K562 (cell line): Measurements from ENCODE around the gene SMAGP. TPM values are rescaled to one million over a fixed set of nuclear protein-coding genes. Genes with fewer than 3 reads are reported as not detected.

Experiments used
- ATAC-seq: fragments of 200-7000 bp; cut with Tn5 transposase; 3 replicates; pipeline ENCODE4 v1.9.1; 2020; ENCODE audit warnings: moderate library complexity
- BruUV-seq: library from RNA; stranded (reverse); fragments of 400-500 nt; replicated peaks from 2 replicates; lab custom pipeline; 2021; lab: Mats Ljungman, UMichigan
- CTCF ChIA-PET: fragments of 300-600 bp; formaldehyde crosslinking; extraction: SDS; loops from one replicate; lab custom pipeline; 2021; ENCODE audit warnings: low intra/inter-chr PET ratio; lab: Yijun Ruan, JAX
- POLR2A ChIA-PET: fragments of 300-600, 350-650 bp; sonication (Branson Sonifier 250); formaldehyde crosslinking; extraction: SDS; loops from one replicate; lab custom pipeline; 2021; ENCODE audit warnings: antibody characterized with exemption, inconsistent platforms; lab: Yijun Ruan, JAX
- DNase-seq, 4 experiments: peaks; one replicate each; pipeline versions ENCODE4 v3.0.0 to v3.0.0-alpha.2; 2011 to 2018; ENCODE audit warnings: low spot score in 3 of 4, mixed read lengths in 3 of 4; ENCODE audit errors: extremely low read depth in 1 of 4
- FAIRE-seq: peaks from 2 replicates; lab custom pipeline; 2011; peaks lifted over from hg19 to GRCh38; lab: Jason Lieb, UNC
- H2AFZ ChIP-seq: 2 replicates; pipeline ENCODE4 v1.6.0; 2011; ENCODE audit warnings: low read depth, low read length, control low read depth, inconsistent platforms
- H3K27ac ChIP-seq: fragments of 200-600 bp; 3 replicates; pipeline ENCODE4 v1.8.0; 2011; ENCODE audit warnings: low read depth, mild to moderate bottlenecking, control low read depth, inconsistent platforms, low read length, moderate library complexity, mixed read lengths; ENCODE audit errors: extremely low read depth
- H3K27me3 ChIP-seq, 2 experiments: fragments of 300-600 bp in 1 of 2; 2 replicates in 1 of 2; 3 replicates in 1 of 2; pipeline versions ENCODE4 v1.6.0 to v1.8.0; 2011; ENCODE audit warnings: inconsistent platforms in 2 of 2, low read length in 2 of 2, mild to moderate bottlenecking in 1 of 2, mixed read lengths in 1 of 2, moderate library complexity in 1 of 2; ENCODE audit not compliant: control insufficient read depth in 2 of 2, insufficient read depth in 2 of 2
- H3K36me3 ChIP-seq: fragments of 300-600 bp; 3 replicates; pipeline ENCODE4 v1.8.0; 2011; ENCODE audit warnings: mild to moderate bottlenecking, low read length, inconsistent platforms; ENCODE audit not compliant: control insufficient read depth, insufficient read depth
- H3K4me1 ChIP-seq, 2 experiments: fragments of 200-600 bp in 1 of 2; replicated peaks in 1 of 2; 2 replicates in 1 of 2; 3 replicates in 1 of 2; pipeline versions ENCODE4 v1.5.1 to v1.8.0; 2011; ENCODE audit warnings: inconsistent platforms in 2 of 2, low read length in 2 of 2, mild to moderate bottlenecking in 1 of 2, mixed read lengths in 1 of 2, moderate library complexity in 1 of 2; ENCODE audit not compliant: control insufficient read depth in 2 of 2, insufficient read depth in 2 of 2
- H3K4me2 ChIP-seq: 2 replicates; pipeline ENCODE4 v1.6.1; 2011; ENCODE audit warnings: low read length, control low read depth, inconsistent platforms, mixed read lengths; ENCODE audit not compliant: insufficient read depth
- H3K4me3 ChIP-seq: fragments of 200-600 bp; sonication (generic), shearing (Covaris generic); 2 replicates; pipeline ENCODE4 v1.5.1; 2016; ENCODE audit warnings: control low read depth, inconsistent platforms
- H3K79me2 ChIP-seq: fragments of 200-600 bp; 3 replicates; pipeline ENCODE4 v1.8.0; 2011; ENCODE audit warnings: low read length, inconsistent platforms; ENCODE audit not compliant: control insufficient read depth, insufficient read depth
- H3K9ac ChIP-seq, 2 experiments: 2 replicates each; pipeline versions ENCODE4 v1.6.0 to v1.6.1; 2011; ENCODE audit warnings: low read depth in 2 of 2, low read length in 2 of 2, control low read depth in 1 of 2, inconsistent platforms in 1 of 2, mild to moderate bottlenecking in 1 of 2, mixed read lengths in 1 of 2; ENCODE audit not compliant: insufficient read depth in 1 of 2
- H3K9me1 ChIP-seq: one replicate; pipeline ENCODE4 v1.6.0; 2011; ENCODE audit warnings: inconsistent platforms, mild to moderate bottlenecking, low read length, moderate library complexity; ENCODE audit not compliant: control insufficient read depth, insufficient read depth
- H3K9me3 ChIP-seq: replicated peaks from 2 replicates; pipeline ENCODE4 v1.5.1; 2011; ENCODE audit warnings: low read depth, low read length, inconsistent platforms; ENCODE audit not compliant: control insufficient read depth, insufficient read depth
- H4K20me1 ChIP-seq: replicated peaks from 2 replicates; pipeline ENCODE4 v1.6.1; 2011; ENCODE audit warnings: low read length, inconsistent platforms, mixed read lengths; ENCODE audit not compliant: control insufficient read depth, insufficient read depth
- AFF1 ChIP-seq, 2 experiments: fragments of 450-650 bp; IDR thresholded peaks; 2 replicates each; pipeline ENCODE4 v1.6.1; 2018; ENCODE audit warnings: mild to moderate bottlenecking in 2 of 2, low read depth in 1 of 2; ENCODE audit not compliant: partially characterized antibody in 2 of 2
- ARID2 ChIP-seq: fragments of 450-650 bp; IDR thresholded peaks from 2 replicates; pipeline ENCODE4 v1.6.1; 2017; ENCODE audit warnings: antibody characterized with exemption, mild to moderate bottlenecking
- ELF2 ChIP-seq: fragments of 250-450 bp; sonication (Bioruptor Pico); IDR thresholded peaks from 2 replicates; pipeline ENCODE4 v1.5.0; 2021; ENCODE audit warnings: mild to moderate bottlenecking
- NFIC ChIP-seq: fragments of 450-650 bp; IDR thresholded peaks from 2 replicates; pipeline ENCODE4 v1.6.1; 2017; ENCODE audit warnings: mild to moderate bottlenecking, inconsistent platforms
- POLR3G ChIP-seq: IDR thresholded peaks from 2 replicates; pipeline ENCODE4 v1.6.1; 2011; ENCODE audit not compliant: insufficient read length, insufficient replicate concordance; ENCODE audit errors: extremely low read depth
- SMAD4 ChIP-seq: fragments of 250-450 bp; sonication (Bioruptor Pico); conservative IDR thresholded peaks from 2 replicates; pipeline ENCODE4 v1.8.0; 2021; ENCODE audit warnings: inconsistent platforms, mild to moderate bottlenecking, moderate library complexity
- TBP ChIP-seq: optimal IDR thresholded peaks from 2 replicates; pipeline ENCODE3; 2011; ENCODE audit warnings: low read depth, low read length, improper control_type of control experiment
- ZNF146 ChIP-seq: IDR thresholded peaks from one replicate; pipeline ENCODE4 v1.6.1; 2018; ENCODE audit warnings: missing compliant biosample characterization; ENCODE audit not compliant: unreplicated experiment
- ZNF274 ChIP-seq: IDR thresholded peaks from 2 replicates; pipeline ENCODE4 v1.6.1; 2011; ENCODE audit warnings: low read depth, mild to moderate bottlenecking, low read length, moderate library complexity, borderline replicate concordance
- WGBS: fragments of 100-300 bp; shearing (Covaris generic); methylation state at CpG from one replicate; pipeline ENCODE4 v1.1.6; 2016; ENCODE audit warnings: low coverage, mixed read lengths; ENCODE audit not compliant: insufficient coverage; ENCODE audit errors: missing lambda C conversion rate; 5-methylcytosine and 5-hydroxymethylcytosine counted together
- in situ Hi-C: fragments of 300-500 bp; cut with MboI; formaldehyde crosslinking; loops from 4 replicates; pipeline ENCODE4 v1.15.0; 2018; ENCODE audit warnings: inconsistent platforms, mixed read lengths
- intact Hi-C: fragments of 100-400 bp; cut with micrococcal nuclease; formaldehyde crosslinking; loops from 2 replicates; pipeline ENCODE4 v1.14.2; 2022
- polyA plus RNA-seq, 8 experiments: library from polyadenylated mRNA; depleted of rRNA in 4 of 8; stranded (reverse) in 5 of 8; unstranded in 3 of 8; fragments of >200 nt; fragmentation: Nextera tagmentation in 2 of 8; fragmentation: Illumina TruSeq in 1 of 8; extraction: Ambion mirVana in 2 of 8; extraction: Trizol in 1 of 8; gene quantifications; 2 replicates each; pipeline versions ENCODE4 v1.2.1 to v1.2.3, GENCODE V29; 2011 to 2014; ENCODE audit warnings: inconsistent platforms in 1 of 8, missing spikeins in 1 of 8
- total RNA-seq, 7 experiments: library from RNA; depleted of rRNA in 6 of 7; stranded (reverse); fragments of >200 nt in 6 of 7; fragmentation: Illumina TruSeq in 2 of 7; extraction: Trizol in 2 of 7; gene quantifications; 2 replicates each; pipeline versions ENCODE4 v1.2.1 to v1.2.3, GENCODE V29; 2011 to 2021; ENCODE audit warnings: low replicate concordance in 1 of 7
- TF ChIP-seq, protein P1 (sequence below): fragments of 200-800 bp; sonication (Bioruptor generic); IDR thresholded peaks from 2 replicates; pipeline ENCODE4 v1.6.1; 2017; ENCODE audit warnings: missing genetic modification characterization, missing compliant biosample characterization

SMAGP gene
- total and polyA plus RNA-seq, 9 of the 15 experiments (the other 6 are each of a cell fraction or from before 2014, with no cell fraction given), result 23.1 to 62.3 (median 29.9) TPM

GRCh38 chr12:51209259-51209658 is 61.0 kb downstream of the SMAGP start:
- no peak overlapping the region for H3K27ac ChIP-seq
- 46% methylated on average over 2 of the region's 2 CpGs for WGBS
- POLR2A ChIA-PET, result no interaction called here
- H3K4me2 ChIP-seq, result no peak overlapping the region
- DNase-seq (no peak), FAIRE-seq (no peak), ATAC-seq (no peak)
- H3K9me1 ChIP-seq, result no peaks in the 10 kb centered on the region
- CTCF ChIA-PET, result no interaction called here
- H3K79me2 ChIP-seq, result no peaks in the 10 kb centered on the region
- H3K4me3 ChIP-seq, result no peak overlapping the region
- no peak overlapping the region for H2AFZ ChIP-seq
- TF ChIP-seq, protein P1, sequence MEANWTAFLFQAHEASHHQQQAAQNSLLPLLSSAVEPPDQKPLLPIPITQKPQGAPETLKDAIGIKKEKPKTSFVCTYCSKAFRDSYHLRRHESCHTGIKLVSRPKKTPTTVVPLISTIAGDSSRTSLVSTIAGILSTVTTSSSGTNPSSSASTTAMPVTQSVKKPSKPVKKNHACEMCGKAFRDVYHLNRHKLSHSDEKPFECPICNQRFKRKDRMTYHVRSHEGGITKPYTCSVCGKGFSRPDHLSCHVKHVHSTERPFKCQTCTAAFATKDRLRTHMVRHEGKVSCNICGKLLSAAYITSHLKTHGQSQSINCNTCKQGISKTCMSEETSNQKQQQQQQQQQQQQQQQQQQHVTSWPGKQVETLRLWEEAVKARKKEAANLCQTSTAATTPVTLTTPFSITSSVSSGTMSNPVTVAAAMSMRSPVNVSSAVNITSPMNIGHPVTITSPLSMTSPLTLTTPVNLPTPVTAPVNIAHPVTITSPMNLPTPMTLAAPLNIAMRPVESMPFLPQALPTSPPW (CRISPR knock-in tag), result no peak
- TF ChIP-seq ZNF146 (CRISPR knock-in tag) (peak; percentile 70), NFIC (peak; percentile 77)
- H3K9ac ChIP-seq, result no peak overlapping the region
- intact Hi-C loops (no loop called here), in situ Hi-C loops (no loop called here)
- no TSS peak for BruUV-seq
- no peaks in the 10 kb centered on the region; a peak in 1 of 5 replicates for H3K4me1 ChIP-seq
- H4K20me1 ChIP-seq, result no peaks in the 10 kb centered on the region
- no peaks in the 10 kb centered on the region for H3K36me3 ChIP-seq
- H3K9me3 ChIP-seq, result no peaks in the 10 kb centered on the region
- H3K27me3 ChIP-seq, result no peaks in the 10 kb centered on the region

DNA sequence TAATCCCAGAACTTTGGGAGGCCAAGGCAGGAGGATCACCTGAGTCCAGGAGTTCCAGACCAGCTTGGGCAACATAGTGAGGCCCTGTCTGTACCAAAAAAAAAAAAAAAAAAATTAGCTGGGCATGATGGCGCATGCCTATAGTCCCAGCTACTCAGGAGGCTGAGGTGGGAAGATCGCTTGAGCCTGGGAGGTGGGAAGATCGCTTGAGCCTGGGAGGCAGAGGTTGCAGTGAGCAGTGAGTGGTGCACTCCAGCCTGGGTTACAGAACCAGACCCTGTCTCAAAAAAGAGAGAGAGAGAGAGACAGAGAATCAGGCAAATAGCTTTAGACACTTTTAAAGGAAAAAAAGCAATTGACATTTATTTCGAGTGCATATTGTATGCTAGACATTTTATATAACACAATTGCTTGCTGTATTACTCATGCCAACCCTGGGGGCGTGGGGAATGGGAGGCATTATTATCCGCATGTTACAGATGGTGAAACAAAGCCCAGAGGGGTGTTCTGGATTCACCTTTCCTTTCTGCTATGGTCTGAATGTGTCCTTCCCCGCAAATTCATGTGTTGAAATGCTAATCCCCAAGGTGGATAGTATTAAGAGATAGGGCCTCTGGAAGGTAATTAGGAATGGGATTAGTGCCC is 62.1 kb downstream of the SMAGP start:
- POLR2A ChIA-PET, result interaction anchor here (0.7 to 1.3 kb wide), 2 partner anchors 10 to 19 kb away, joined by 3 to 6 read pairs; partner anchors contain the start of gene POU6F1
- no peaks in the 10 kb centered on the region for H3K27me3 ChIP-seq
- no peak overlapping the region for H3K4me3 ChIP-seq
- no peaks in the 10 kb centered on the region for H3K9me1 ChIP-seq
- H3K79me2 ChIP-seq, result no peaks in the 10 kb centered on the region
- no peak for ATAC-seq
- no peak overlapping the region for H2AFZ ChIP-seq
- in situ Hi-C loops, result no loop called here
- CTCF ChIA-PET, result no interaction called here
- DNase-seq, result no peak
- 30% methylated on average over 5 of the region's 7 CpGs for WGBS
- no peak overlapping the region for H3K27ac ChIP-seq
- H3K9ac ChIP-seq, result no peak overlapping the region
- H3K4me1 ChIP-seq, result no peaks in the 10 kb centered on the region
- H3K9me3 ChIP-seq, result no peaks in the 10 kb centered on the region
- BruUV-seq, result no TSS peak
- no peak for FAIRE-seq
- no peak overlapping the region for H3K4me2 ChIP-seq
- no peaks in the 10 kb centered on the region for H3K36me3 ChIP-seq
- intact Hi-C loops, result no loop called here
- no peaks in the 10 kb centered on the region for H4K20me1 ChIP-seq
- no peak for TF ChIP-seq POLR3G
- TF ChIP-seq AFF1 (IDR thresholded peaks at IDR 0.05; ENCODE audit: low read depth in 1 of 2, partially characterized antibody in 2 of 2), result no peak
- no peak for TF ChIP-seq ZNF274
- no peak for TF ChIP-seq SMAD4 (CRISPR knock-in tag)
- TF ChIP-seq TBP, result no peak
- TF ChIP-seq ARID2, result no peak
- no peak for TF ChIP-seq ELF2 (CRISPR knock-in tag)
